Measurements from ENCODE around the gene EN2.

Gene EN2

GRCh38 chr7:155484483-155485399 is 26.8 kb downstream of the EN2 start:
- in situ Hi-C loops (cut with MboI; ENCODE audit: low sequenced_read_pairs): no loop called here

- in situ Hi-C loops (cut with MboI; ENCODE audit: low sequenced_read_pairs): no loop called here
These were observed 29.0 kb downstream of the EN2 start for GRCh38 chr7:155486783-155487508.

DNA sequence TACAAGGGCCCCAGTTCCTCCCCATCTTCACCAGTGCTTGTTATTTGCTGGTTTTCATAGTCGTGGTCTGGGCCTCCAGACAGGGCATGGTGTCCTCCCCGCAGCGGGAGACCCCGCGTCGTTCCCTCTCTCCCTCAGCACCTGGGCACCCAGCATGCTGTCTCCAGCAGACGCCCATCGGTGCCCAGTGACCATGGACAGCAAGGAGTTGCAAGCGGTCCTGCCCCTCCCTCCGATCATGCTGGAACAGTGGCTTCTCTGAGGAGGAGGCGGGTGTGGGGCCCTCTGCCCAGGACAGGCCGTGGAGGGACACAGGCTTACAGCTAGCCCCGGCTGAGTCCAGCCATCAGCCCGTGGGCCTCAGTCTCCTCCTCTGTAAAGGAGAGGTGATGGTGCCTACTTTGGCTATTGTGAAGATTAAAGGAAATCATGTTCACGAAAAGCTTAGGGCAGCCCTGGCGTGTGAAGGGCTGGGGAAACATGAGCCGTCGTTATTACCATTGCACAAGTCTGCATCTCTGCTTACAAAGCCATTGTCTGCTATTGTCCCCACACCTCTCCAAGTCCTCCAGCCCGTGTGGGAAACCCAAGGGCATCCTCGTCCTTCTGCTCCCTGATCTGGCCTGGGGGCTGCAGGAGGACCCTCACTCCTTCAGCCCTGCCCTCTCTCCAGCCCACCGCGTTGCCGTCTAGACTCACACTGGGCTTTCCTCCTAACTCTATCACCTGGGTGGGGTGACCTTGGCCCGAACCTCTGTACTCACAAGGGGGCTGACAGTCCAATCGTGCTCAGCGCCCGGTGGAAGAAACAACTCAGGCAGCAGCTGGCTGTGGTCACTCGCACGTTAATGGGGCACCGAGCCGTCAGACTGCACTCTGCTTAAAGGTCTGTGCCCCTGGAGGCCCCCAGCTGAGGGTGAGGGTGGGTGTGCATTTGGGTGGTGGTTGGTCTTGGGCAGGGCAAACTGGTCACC is 29.9 kb downstream of the EN2 start:
- in situ Hi-C loops (cut with MboI; ENCODE audit: low sequenced_read_pairs): no loop called here

- in situ Hi-C loops (cut with MboI; ENCODE audit: low sequenced_read_pairs): no loop called here
These were observed 30.7 kb downstream of the EN2 start for GRCh38 chr7:155488483-155489127.

GRCh38 chr7:155489158-155489840 is 31.4 kb downstream of the EN2 start:
- in situ Hi-C loops (cut with MboI; ENCODE audit: low sequenced_read_pairs): no loop called here

- in situ Hi-C loops (cut with MboI; ENCODE audit: low sequenced_read_pairs): no loop called here
These were observed 32.1 kb downstream of the EN2 start for GRCh38 chr7:155489862-155490696.

DNA sequence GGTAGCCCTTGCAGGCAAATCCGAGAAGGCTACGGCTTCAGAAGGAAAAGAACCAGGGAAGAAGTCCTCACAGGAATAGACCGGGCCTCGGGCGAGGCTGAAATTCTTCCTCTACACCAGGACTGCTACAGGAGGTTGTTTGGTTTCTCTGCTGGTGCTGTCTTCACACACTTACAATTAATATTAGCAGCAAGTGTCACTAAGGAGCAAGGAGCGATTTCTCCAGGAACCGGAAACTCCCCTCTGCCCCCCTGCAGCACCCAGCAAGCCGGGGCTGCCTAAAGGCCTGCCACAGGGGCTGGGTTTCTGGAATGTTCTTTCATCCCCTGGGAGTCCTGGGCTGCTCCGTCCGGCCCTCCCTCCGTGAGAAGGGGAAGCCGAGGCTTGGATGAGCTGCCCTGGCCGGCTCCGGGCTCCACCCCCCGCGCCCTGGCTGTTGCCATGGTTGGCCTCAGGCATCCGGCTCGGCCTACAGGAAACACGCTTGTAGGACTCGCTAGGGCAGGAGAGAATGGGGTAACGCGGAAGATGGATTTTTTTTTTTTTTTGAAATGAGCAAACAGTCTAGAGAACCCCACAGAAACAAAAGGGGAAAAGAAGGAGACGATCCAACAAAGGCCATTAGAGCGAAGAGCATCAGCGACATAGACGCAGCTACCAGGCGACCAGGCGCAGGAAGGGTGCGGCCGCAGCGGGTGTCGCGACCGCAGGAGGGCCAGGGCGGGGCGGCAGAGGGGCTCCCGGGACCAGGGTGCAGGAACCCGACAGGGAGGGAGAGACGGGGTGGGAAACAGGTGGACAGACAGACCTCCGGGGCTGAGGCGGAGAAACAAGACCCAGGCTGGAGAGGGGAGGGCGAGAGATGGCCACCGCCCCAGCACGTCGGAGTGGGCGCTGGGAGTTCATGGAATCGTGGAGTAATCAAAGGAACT is 33.0 kb downstream of the EN2 start:
- in situ Hi-C loops (cut with MboI; ENCODE audit: low sequenced_read_pairs): no loop called here

GRCh38 chr7:155491812-155492211 is 33.9 kb downstream of the EN2 start:
- in situ Hi-C loops (cut with MboI; ENCODE audit: low sequenced_read_pairs): no loop called here

- in situ Hi-C loops (cut with MboI; ENCODE audit: low sequenced_read_pairs): no loop called here
These were observed 36.0 kb downstream of the EN2 start for GRCh38 chr7:155493744-155494538.

GRCh38 chr7:155494551-155494950 is 36.6 kb downstream of the EN2 start:
- in situ Hi-C loops (cut with MboI; ENCODE audit: low sequenced_read_pairs): no loop called here

DNA sequence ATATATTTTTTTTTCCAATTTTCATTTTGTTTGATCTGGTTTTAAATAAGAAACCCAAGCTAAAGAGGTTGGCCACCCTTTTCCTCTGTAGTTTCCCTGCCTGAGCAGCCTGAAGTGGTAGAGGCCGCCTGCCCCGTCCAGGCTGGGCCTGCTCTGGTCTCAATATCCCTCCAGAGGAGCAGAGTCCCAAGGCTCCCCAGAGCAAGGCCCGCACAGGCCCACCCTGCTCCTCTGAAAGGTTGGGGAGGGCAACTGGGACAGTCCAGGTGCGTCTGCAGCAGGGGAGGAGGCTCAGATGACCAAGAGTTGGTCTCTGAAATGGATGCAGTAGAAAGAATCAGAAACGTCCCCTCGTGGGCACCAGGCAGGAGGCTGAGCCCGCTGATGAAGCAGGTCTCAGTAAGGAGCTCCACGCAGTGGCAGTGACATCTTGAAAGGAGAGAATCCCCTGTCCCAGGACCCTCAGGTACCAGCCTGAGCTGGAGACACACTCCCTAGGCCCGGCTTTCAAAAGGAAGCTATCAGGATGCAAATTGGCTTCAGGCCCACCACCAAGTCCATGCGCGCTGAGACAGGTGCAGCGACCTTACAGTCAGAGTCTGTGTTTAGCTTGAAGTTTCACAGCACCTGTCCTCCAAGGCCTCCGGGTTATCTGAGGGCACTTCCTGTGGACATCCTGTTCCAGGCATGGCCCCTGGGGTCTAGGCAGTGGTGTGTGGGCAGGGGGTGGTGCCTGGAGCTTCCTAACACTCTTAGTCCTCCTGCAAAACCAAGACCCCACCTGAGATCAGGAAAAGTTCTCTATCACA is 37.7 kb downstream of the EN2 start:
- in situ Hi-C loops (cut with MboI; ENCODE audit: low sequenced_read_pairs): no loop called here

DNA sequence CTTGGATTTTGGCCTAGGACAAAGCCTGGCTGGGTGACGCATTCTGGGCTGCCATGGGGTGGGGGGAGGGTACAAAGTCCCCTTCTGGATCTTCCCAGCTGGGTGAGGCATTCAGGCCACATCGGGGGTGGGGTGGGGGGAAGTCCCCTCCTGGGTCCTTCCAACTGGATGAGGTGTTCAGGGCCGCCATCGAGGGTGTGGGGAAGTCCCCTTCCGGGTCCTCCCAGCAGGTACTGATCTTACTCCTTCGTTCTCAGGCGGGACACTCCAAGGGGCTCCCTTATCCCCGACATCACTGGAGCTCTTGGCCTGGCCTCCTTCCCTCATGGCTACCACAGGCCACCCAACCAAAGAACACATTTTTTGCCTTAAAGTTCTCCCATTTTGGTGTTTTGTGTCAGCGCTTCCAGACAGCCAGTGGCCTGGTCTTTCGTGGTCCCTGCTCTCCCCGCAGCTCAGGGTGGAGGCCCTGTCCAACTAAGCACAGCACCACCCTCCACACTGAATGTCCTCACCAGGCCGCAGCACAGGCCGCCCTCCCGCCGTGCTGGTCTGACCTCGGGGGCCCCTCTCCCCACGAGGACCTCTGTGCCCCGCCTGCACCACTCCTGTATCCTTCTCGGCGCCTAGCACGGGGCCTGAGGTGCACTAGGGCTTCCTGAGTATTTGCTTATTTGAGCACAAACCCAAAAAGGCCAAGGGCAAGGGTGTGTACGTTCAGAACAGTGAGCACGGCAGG is 38.5 kb downstream of the EN2 start:
- in situ Hi-C loops (cut with MboI; ENCODE audit: low sequenced_read_pairs): no loop called here

- in situ Hi-C loops (cut with MboI; ENCODE audit: low sequenced_read_pairs): no loop called here
These were observed 39.4 kb downstream of the EN2 start for GRCh38 chr7:155497149-155497901.

DNA sequence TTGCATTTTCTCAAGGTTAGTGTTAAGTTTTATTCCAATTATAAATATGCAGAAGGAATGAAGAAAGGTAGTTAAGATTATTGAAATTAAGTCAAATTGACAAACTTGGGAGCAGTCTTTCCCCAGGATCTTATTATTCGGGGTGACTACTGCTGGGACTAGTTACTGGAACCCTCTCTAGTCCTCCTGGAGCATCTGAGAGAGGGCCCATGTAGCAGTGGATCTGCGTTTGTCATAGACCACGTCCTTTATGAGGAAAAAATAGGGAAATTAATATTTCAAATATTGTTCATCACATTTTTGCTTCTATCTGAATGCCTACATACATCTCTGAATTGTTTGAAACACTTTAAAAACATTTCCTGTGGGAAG is 47.5 kb downstream of the EN2 start:
- in situ Hi-C loops (cut with MboI; ENCODE audit: low sequenced_read_pairs): no loop called here

DNA sequence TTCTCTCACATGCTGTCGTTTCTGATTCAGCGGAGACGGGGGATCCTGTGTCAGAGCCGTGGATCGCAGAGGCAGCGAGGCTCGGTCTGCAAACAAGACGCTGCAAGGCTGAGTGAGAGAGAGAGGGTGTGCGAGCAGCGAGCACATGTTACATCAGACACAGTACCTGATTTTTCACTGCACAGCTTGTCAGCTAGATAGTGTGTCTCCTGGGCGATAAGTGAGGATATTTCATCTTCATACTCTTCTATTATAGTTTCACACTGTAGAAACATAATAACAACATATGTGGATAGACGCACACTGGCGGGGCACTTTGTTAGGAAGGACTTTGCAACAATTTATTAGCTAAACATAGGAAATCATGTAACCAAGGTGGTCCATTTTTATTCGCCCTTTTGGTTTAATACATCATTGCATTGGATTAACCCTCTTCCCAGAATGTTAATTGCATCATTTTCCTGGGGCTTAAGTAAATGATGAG is 49.0 kb downstream of the EN2 start:
- in situ Hi-C loops (cut with MboI; ENCODE audit: low sequenced_read_pairs): no loop called here

Measured in HL-60/S4 (cell line).